Fibroblast of lung (primary cell): ENCODE results near the gene VEPH1. TPM values are rescaled to one million over a fixed set of nuclear protein-coding genes. Genes with fewer than 3 reads are reported as not detected.

Experiments
- DNase-seq, 2 donors: peaks; one replicate each; pipeline versions ENCODE4 v3.0.0 to v3.0.0-alpha.2; 2010; ENCODE audit warnings: low read depth in 2 of 2
- H2AFZ ChIP-seq: 2 replicates; pipeline ENCODE4 v1.5.1; 2012; ENCODE audit warnings: low read length, control low read depth, inconsistent platforms
- H3K27ac ChIP-seq: 2 replicates; pipeline ENCODE4 v1.5.1; 2011; ENCODE audit warnings: low read length, control low read depth; ENCODE audit not compliant: insufficient read depth
- H3K27me3 ChIP-seq: 2 replicates; pipeline ENCODE4 v1.5.1; 2011; ENCODE audit warnings: mild to moderate bottlenecking, low read length; ENCODE audit not compliant: control insufficient read depth, insufficient read depth
- H3K36me3 ChIP-seq: 2 replicates; pipeline ENCODE4 v1.5.1; 2011; ENCODE audit warnings: low read length; ENCODE audit not compliant: control insufficient read depth, insufficient read depth
- H3K4me1 ChIP-seq: 2 replicates; pipeline ENCODE4 v1.5.1; 2011; ENCODE audit warnings: low read length; ENCODE audit not compliant: control insufficient read depth, insufficient read depth; ENCODE audit errors: extremely low read depth
- H3K4me2 ChIP-seq: 2 replicates; pipeline ENCODE4 v1.5.1; 2011; ENCODE audit warnings: low read length, control low read depth; ENCODE audit not compliant: insufficient read depth; ENCODE audit errors: extremely low read depth
- H3K4me3 ChIP-seq, 4 experiments: fragments of 200-600 bp in 1 of 4; sonication (generic) in 1 of 4; replicated peaks in 1 of 4; 2 replicates each; pipeline ENCODE4 v1.5.1; 2011 to 2016; ENCODE audit warnings: low read length in 4 of 4, low read depth in 3 of 4, mild to moderate bottlenecking in 3 of 4, control low read depth in 2 of 4, inconsistent platforms in 1 of 4, mixed read lengths in 1 of 4; ENCODE audit not compliant: insufficient read depth in 1 of 4; ENCODE audit errors: control extremely low read depth in 1 of 4
- H3K79me2 ChIP-seq: 2 replicates; pipeline ENCODE4 v1.5.1; 2012; ENCODE audit warnings: mild to moderate bottlenecking, low read length, inconsistent platforms; ENCODE audit not compliant: control insufficient read depth, insufficient read depth
- H3K9ac ChIP-seq: 2 replicates; pipeline ENCODE4 v1.5.1; 2011; ENCODE audit warnings: mild to moderate bottlenecking, low read length, control low read depth; ENCODE audit not compliant: insufficient read depth
- H3K9me3 ChIP-seq: 2 replicates; pipeline ENCODE4 v1.5.1; 2012; ENCODE audit warnings: low read depth, low read length; ENCODE audit not compliant: control insufficient read depth, insufficient read depth
- H4K20me1 ChIP-seq: 2 replicates; pipeline ENCODE4 v1.5.1; 2011; ENCODE audit warnings: low read length; ENCODE audit not compliant: control insufficient read depth, insufficient read depth; ENCODE audit errors: extremely low read depth
- CTCF ChIP-seq, 2 donors: IDR thresholded peaks in 1 of 2; conservative IDR thresholded peaks in 1 of 2; 1 replicate in 1 of 2; 2 replicates in 1 of 2; pipeline ENCODE4 v1.5.1; 2011 to 2012; ENCODE audit warnings: low read length in 2 of 2, control low read depth in 1 of 2, inconsistent platforms in 1 of 2, low read depth in 1 of 2, mild to moderate bottlenecking in 1 of 2
- EZH2 ChIP-seq: IDR thresholded peaks from 2 replicates; pipeline ENCODE4 v1.5.1; 2012; ENCODE audit warnings: low read length, control low read depth, mild to moderate bottlenecking; ENCODE audit errors: missing control alignments
- polyA plus RNA-seq, 2 donors: library from polyadenylated mRNA; depleted of rRNA in 1 of 2; stranded (reverse) in 1 of 2; unstranded in 1 of 2; fragments of >200 nt; gene quantifications; 2 replicates each; pipeline ENCODE4 v1.2.1, GENCODE V29; 2011 to 2012; ENCODE audit warnings: missing spikeins in 1 of 2
- total RNA-seq: library from RNA; depleted of rRNA; stranded (reverse); fragments of >200 nt; gene quantifications from 2 replicates; pipeline ENCODE4 v1.2.1, GENCODE V29; 2014

The VEPH1 gene
- total and polyA plus RNA-seq, 2 donors (not counting 1 experiment from before 2014, with no cell fraction given) = 13.1 to 34.7 TPM

GRCh38 chr3:157306502-157306901 is 196.7 kb downstream of the VEPH1 start:
- Histone ChIP-seq H3K27ac (no peak overlapping the region), H3K4me3 (no peak overlapping the region), H3K4me2 (no peak overlapping the region), H2AFZ (no peak overlapping the region), H3K36me3 (no peaks in the 10 kb centered on the region), H3K9me3 (no peaks in the 10 kb centered on the region), H3K27me3 (no peaks in the 10 kb centered on the region), H3K9ac (no peak overlapping the region), H4K20me1 (no peaks in the 10 kb centered on the region), H3K4me1 (peaks cover 3% of the 10 kb centered on the region), H3K79me2 (no peaks in the 10 kb centered on the region)
- TF ChIP-seq EZH2 (no peak), CTCF (conservative IDR thresholded peaks at IDR 0.05 in 1 of 2, IDR thresholded peaks at IDR 0.05 in 1 of 2; ENCODE audit: low read depth in 1 of 2, low read length in 2 of 2) (no peak)
- DNase-seq = no peak

GRCh38 chr3:157305392-157305791 is 197.8 kb downstream of the VEPH1 start:
- no peak overlapping the region for H3K4me2 ChIP-seq
- H4K20me1 ChIP-seq = no peaks in the 10 kb centered on the region
- H2AFZ ChIP-seq = no peak overlapping the region
- DNase-seq = no peak
- H3K27me3 ChIP-seq = no peaks in the 10 kb centered on the region
- no peaks in the 10 kb centered on the region for H3K4me1 ChIP-seq
- no peaks in the 10 kb centered on the region for H3K36me3 ChIP-seq
- H3K9me3 ChIP-seq = no peaks in the 10 kb centered on the region
- TF ChIP-seq CTCF (conservative IDR thresholded peaks at IDR 0.05 in 1 of 2, IDR thresholded peaks at IDR 0.05 in 1 of 2; ENCODE audit: low read depth in 1 of 2, low read length in 2 of 2) (no peak), EZH2 (no peak)
- H3K79me2 ChIP-seq = no peaks in the 10 kb centered on the region
- H3K27ac ChIP-seq = no peak overlapping the region
- H3K4me3 ChIP-seq = no peak overlapping the region
- no peak overlapping the region for H3K9ac ChIP-seq

GRCh38 chr3:157301755-157302154 is 201.5 kb downstream of the VEPH1 start:
- H3K36me3 ChIP-seq = no peaks in the 10 kb centered on the region
- H2AFZ ChIP-seq = no peak overlapping the region
- no peak overlapping the region for H3K27ac ChIP-seq
- H3K4me2 ChIP-seq = no peak overlapping the region
- no peak overlapping the region for H3K4me3 ChIP-seq
- H3K27me3 ChIP-seq = no peaks in the 10 kb centered on the region
- no peaks in the 10 kb centered on the region for H3K9me3 ChIP-seq
- no peak for DNase-seq
- no peaks in the 10 kb centered on the region for H3K79me2 ChIP-seq
- no peaks in the 10 kb centered on the region for H4K20me1 ChIP-seq
- TF ChIP-seq EZH2 (no peak), CTCF (conservative IDR thresholded peaks at IDR 0.05 in 1 of 2, IDR thresholded peaks at IDR 0.05 in 1 of 2; ENCODE audit: low read depth in 1 of 2, low read length in 2 of 2) (no peak)
- H3K4me1 ChIP-seq = no peaks in the 10 kb centered on the region
- no peak overlapping the region for H3K9ac ChIP-seq
